ENCODE results near the gene CHCHD6. TPM values are rescaled to one million over a fixed set of nuclear protein-coding genes. Genes with fewer than 3 reads are reported as not detected.

Gene CHCHD6
- total RNA-seq, 2 donors from 2014 or later: 9.3 to 13.2 TPM

DNA sequence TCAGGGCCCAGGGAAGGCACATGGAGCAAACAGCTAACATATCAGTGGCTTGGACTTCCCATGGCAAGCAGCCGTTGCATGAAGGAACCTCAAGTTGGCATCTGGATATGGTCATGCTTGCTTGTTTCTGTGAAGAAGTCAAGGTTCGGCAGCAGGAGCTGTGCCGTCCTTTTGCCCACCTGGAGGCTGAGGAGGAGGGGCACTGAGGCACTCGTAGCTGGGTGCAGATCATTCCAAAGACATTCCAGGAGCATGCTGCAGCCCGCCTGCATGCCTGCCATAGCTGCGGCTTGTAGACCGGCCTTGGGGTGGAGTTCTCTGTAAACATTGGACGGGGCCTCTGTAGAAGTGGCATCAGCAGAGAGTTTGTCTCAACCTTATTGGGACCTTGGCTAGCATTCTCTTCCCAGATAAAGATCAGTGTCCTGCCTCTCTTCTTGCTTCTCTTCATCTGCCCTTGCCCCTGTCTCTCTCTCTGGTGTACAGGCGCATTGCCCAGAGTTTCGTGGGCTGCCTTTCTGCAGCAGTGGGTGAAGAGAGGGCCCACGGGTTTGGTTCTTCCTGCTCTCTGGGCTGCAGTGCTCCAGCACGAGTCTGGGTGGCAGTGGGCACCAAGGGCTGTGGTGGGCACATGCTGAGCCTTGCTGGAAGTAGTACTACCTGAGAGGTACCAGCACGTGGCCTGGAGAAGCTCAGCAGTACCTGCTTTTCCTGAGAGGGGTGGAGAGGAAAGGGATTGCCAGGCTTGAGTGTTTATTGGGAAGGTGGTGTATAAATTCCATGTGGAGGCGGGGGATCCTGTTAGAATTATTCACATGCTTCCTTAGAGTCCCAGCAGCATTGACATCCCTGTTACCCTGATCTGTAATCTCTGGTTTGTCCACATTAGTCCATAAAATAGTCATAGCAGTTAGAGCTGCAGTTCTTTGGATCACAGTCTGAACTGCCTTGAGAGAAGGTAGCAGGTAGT lies 49.4 kb downstream of the CHCHD6 start:
- H3K4me3 ChIP-seq: no peak overlapping the region
- H3K9ac ChIP-seq (ENCODE audit: low read depth in 2 of 2, low read length in 2 of 2): no peak overlapping the region
- H3K36me3 ChIP-seq: no peaks in the 10 kb centered on the region
- TF ChIP-seq, protein P1, sequence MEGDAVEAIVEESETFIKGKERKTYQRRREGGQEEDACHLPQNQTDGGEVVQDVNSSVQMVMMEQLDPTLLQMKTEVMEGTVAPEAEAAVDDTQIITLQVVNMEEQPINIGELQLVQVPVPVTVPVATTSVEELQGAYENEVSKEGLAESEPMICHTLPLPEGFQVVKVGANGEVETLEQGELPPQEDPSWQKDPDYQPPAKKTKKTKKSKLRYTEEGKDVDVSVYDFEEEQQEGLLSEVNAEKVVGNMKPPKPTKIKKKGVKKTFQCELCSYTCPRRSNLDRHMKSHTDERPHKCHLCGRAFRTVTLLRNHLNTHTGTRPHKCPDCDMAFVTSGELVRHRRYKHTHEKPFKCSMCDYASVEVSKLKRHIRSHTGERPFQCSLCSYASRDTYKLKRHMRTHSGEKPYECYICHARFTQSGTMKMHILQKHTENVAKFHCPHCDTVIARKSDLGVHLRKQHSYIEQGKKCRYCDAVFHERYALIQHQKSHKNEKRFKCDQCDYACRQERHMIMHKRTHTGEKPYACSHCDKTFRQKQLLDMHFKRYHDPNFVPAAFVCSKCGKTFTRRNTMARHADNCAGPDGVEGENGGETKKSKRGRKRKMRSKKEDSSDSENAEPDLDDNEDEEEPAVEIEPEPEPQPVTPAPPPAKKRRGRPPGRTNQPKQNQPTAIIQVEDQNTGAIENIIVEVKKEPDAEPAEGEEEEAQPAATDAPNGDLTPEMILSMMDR (IDR thresholded peaks at IDR 0.05): no peak
- no peak for DNase-seq
- no peaks in the 10 kb centered on the region for H3K4me1 ChIP-seq
- intact Hi-C loops (cut with DNase I): loop anchor here (2.0 to 10.0 kb wide), 3 partner anchors 229 to 704 kb away; partner anchors contain the start of gene PLXNA1
- no peaks in the 10 kb centered on the region for H3K9me3 ChIP-seq
- no peak overlapping the region for H3K27ac ChIP-seq
- no peaks in the 10 kb centered on the region for H3K27me3 ChIP-seq

DNA sequence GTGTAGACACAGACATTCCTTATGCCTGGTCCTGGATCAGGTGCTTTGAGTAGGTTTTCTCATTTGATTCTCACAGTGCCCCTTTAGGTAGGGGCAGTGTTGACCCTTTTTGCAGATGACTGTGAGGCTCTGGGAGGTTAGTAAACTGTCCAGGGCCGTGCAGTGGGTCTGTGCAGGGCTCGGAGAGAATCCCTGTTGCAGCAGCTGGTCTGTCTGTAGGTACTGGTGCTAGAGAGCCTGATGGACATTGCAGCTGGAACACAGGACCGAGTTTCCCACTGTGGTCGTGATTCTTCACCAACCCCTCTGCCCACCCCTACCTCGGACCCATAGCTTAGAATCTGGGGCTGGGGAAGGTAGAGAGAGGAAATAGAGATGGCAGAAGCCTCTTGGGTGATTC lies 51.8 kb downstream of the CHCHD6 start:
- no peak overlapping the region for H3K4me3 ChIP-seq
- H3K36me3 ChIP-seq: no peaks in the 10 kb centered on the region
- intact Hi-C loops (cut with DNase I): loop anchor here (10.0 kb wide), 1 partner anchor 419 kb away; no protein-coding TSS in a partner anchor
- no peak overlapping the region for H3K27ac ChIP-seq
- H3K9me3 ChIP-seq: no peaks in the 10 kb centered on the region
- no peak overlapping the region for H3K9ac ChIP-seq (ENCODE audit: low read depth in 2 of 2, low read length in 2 of 2)
- H3K27me3 ChIP-seq: no peaks in the 10 kb centered on the region
- no peaks in the 10 kb centered on the region for H3K4me1 ChIP-seq
- DNase-seq: no peak
- TF ChIP-seq, protein P1 (IDR thresholded peaks at IDR 0.05): no peak

DNA sequence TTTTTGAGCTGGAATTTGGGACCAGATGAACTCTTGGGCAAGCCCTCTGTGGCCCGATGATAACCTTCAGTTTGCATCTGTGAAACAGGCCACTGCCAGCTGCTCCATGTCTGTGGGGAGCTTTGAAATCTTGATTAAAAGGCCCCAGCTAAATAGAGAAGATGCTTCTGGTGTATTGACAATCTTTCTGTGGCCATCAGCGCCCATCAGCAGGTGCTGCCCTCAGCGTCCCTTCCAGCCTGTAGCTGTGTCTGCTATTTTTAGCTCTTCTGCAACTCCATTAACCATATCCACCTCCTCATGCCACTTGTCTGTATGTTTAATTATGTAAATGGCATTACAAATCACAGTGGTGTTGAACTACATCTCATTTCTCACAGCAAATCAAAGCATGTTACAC lies 54.0 kb downstream of the CHCHD6 start:
- Histone ChIP-seq H3K4me1 (no peaks in the 10 kb centered on the region), H3K36me3 (no peaks in the 10 kb centered on the region), H3K9ac (ENCODE audit: low read depth in 2 of 2, low read length in 2 of 2) (no peak overlapping the region), H3K27me3 (no peaks in the 10 kb centered on the region), H3K27ac (no peak overlapping the region), H3K4me3 (no peak overlapping the region), H3K9me3 (no peaks in the 10 kb centered on the region)
- intact Hi-C loops (cut with DNase I): loop anchor here (10.0 kb wide), 1 partner anchor 417 kb away; no protein-coding TSS in a partner anchor
- no peak for DNase-seq
- TF ChIP-seq, protein P1 (IDR thresholded peaks at IDR 0.05): no peak

DNA sequence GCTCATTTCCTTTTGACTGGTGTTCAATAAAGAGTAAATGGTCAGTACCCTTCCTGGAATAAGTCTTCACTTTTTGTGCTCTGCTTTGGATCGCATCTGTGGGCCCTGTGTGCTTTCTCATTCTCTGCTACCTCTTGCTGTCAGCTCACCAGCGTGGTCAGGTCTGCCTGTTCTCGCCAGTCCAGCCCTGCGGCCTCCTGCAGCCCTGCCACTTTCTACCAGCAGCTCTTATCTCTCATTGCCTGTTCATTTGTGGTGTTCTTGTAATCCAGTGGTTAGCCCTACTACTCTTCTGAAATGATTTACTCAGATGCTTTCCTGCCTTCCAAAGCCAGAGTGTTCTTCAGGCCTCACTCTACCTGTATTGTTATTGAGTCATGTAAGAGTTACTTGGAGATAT lies 54.8 kb downstream of the CHCHD6 start:
- Histone ChIP-seq H3K27ac (no peak overlapping the region), H3K4me1 (no peaks in the 10 kb centered on the region), H3K27me3 (no peaks in the 10 kb centered on the region), H3K9me3 (no peaks in the 10 kb centered on the region), H3K9ac (ENCODE audit: low read depth in 2 of 2, low read length in 2 of 2) (no peak overlapping the region), H3K4me3 (no peak overlapping the region), H3K36me3 (no peaks in the 10 kb centered on the region)
- TF ChIP-seq, protein P1 (IDR thresholded peaks at IDR 0.05): no peak
- DNase-seq: no peak
- intact Hi-C loops (cut with DNase I): loop anchor here (10.0 kb wide), 1 partner anchor 416 kb away; no protein-coding TSS in a partner anchor

DNA sequence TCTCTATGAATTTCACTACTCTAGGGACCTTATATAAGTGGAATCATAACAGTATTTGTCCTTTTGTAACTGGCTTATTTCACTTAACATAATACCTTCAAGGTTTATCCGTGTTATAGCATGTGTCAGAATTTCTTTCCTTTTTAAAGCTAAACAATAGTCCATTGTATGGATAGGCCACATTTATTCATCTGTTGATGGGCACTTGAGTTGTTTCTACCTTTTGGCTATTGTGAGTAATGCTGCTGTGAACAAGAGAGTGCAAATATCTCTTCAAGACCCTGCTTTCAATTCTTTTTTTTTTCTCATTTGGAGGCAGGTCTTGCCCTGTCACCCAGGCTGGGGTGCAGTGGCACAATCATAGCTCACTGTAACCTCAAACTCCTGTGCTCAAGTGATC lies 56.5 kb downstream of the CHCHD6 start:
- Histone ChIP-seq H3K4me3 (no peak overlapping the region), H3K27me3 (no peaks in the 10 kb centered on the region), H3K36me3 (no peaks in the 10 kb centered on the region), H3K4me1 (no peaks in the 10 kb centered on the region), H3K27ac (no peak overlapping the region), H3K9ac (ENCODE audit: low read depth in 2 of 2, low read length in 2 of 2) (no peak overlapping the region), H3K9me3 (no peaks in the 10 kb centered on the region)
- TF ChIP-seq, protein P1 (IDR thresholded peaks at IDR 0.05): no peak
- no peak for DNase-seq
- intact Hi-C loops (cut with DNase I): no loop called here

Measured in colonic mucosa (tissue), 4 donors.